HG02588 (cell line): ENCODE data around the gene LTB4R.

Source experiments
- ATAC-seq: cut with Tn5 transposase; IDR thresholded peaks from one replicate; pipeline ENCODE4 v1.9.1; 2021; ENCODE audit warnings: mild to moderate bottlenecking, moderate library complexity; ENCODE audit not compliant: unreplicated experiment

Gene LTB4R

GRCh38 chr14:24366721-24367513, 55.6 kb downstream of the LTB4R start:
- ATAC-seq: peak; percentile 71
